Tibial nerve (tissue), 4 donors: ENCODE results near the gene MAPKAP1. TPM values are rescaled to one million over a fixed set of nuclear protein-coding genes. Genes with fewer than 3 reads are reported as not detected.

Experiments used
- DNase-seq, 2 donors: peaks; one replicate each; pipeline ENCODE4 v3.0.0-alpha.2; 2019; ENCODE audit warnings: low spot score in 2 of 2
- H3K27ac ChIP-seq, 4 donors: fragments of 200-600 bp; sonication (generic) in 3 of 4; one replicate each; pipeline ENCODE4 v1.5.1; 2017 to 2019; ENCODE audit warnings: mild to moderate bottlenecking in 1 of 4
- H3K27me3 ChIP-seq, 2 donors: fragments of 200-600 bp; sonication (generic) in 1 of 2; one replicate each; pipeline versions ENCODE4 v1.5.1 to v1.6.0; 2017 to 2019
- H3K36me3 ChIP-seq, 3 donors: fragments of 200-600 bp; sonication (generic); one replicate each; pipeline ENCODE4 v1.5.1; 2018 to 2019
- H3K4me1 ChIP-seq, 4 donors: fragments of 200-600 bp; sonication (generic) in 3 of 4; one replicate each; pipeline ENCODE4 v1.5.1; 2017 to 2019
- H3K4me3 ChIP-seq, 4 donors: fragments of 200-600 bp; sonication (generic) in 3 of 4; one replicate each; pipeline ENCODE4 v1.5.1; 2017 to 2019; ENCODE audit warnings: mild to moderate bottlenecking in 1 of 4, moderate library complexity in 1 of 4
- H3K9me3 ChIP-seq, 4 donors: fragments of 200-600 bp; sonication (generic) in 3 of 4; one replicate each; pipeline ENCODE4 v1.5.1; 2017 to 2019
- EP300 ChIP-seq, 2 donors: sonication (generic); formaldehyde crosslinking; IDR thresholded peaks; one replicate each; pipeline ENCODE4 v1.6.1; 2017; ENCODE audit warnings: antibody characterized with exemption in 2 of 2, mild to moderate bottlenecking in 1 of 2
- POLR2A ChIP-seq, 2 donors: fragments of 450-650 bp; IDR thresholded peaks; one replicate each; pipeline ENCODE4 v1.6.1; 2017; ENCODE audit warnings: antibody characterized with exemption in 2 of 2, mild to moderate bottlenecking in 2 of 2, moderate library complexity in 2 of 2
- WGBS, 2 donors: methylation state at CpG; one replicate each; pipeline ENCODE4 v1.1.5; 2018; 5-methylcytosine and 5-hydroxymethylcytosine counted together
- total RNA-seq, 4 donors: library from RNA; depleted of rRNA; stranded (reverse); fragments of >200 nt; gene quantifications; one replicate each; pipeline ENCODE4 v1.1.0, GENCODE V29; 2016
- TF ChIP-seq, protein P1 (sequence below), 5 experiments: fragments of 200-600 bp in 3 of 5; fragments of 450-650 bp in 2 of 5; sonication (generic) in 3 of 5; IDR thresholded peaks; one replicate each; pipeline ENCODE4 v1.5.1; 2016 to 2019; ENCODE audit warnings: antibody characterized with exemption in 5 of 5, mild to moderate bottlenecking in 3 of 5, moderate library complexity in 2 of 5

Gene MAPKAP1
- total RNA-seq, 4 donors from 2014 or later = 61.4 to 111 (median 92.7) TPM

DNA sequence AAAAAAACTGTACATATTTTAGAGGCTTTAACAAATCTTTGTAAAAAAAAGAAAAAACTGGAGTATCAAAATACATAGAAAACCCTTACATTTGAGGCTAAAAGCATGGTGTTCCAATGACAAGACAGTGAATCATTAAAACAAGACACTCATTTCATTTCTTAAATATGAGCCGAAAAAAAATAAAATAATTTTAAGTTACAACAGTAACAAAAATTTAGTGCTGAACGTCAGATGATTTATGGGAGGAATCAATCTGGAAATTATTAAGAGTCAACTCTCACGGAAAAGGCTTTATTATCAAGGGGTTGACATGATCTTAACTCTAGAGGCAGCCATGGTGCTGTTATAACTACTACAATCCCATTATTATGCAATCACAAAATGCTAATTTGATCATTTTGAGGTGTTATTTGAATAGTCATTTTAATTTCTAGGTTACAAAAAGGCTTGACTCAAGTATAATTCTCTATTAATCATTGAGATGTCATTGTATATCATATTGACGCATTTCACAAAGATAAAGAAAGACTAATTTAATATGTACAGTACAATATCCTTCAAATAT is 51.9 kb downstream of the MAPKAP1 start:
- H3K4me3 ChIP-seq = no peak overlapping the region
- TF ChIP-seq POLR2A (IDR thresholded peaks at IDR 0.05) = no peak
- no peak for TF ChIP-seq EP300 (IDR thresholded peaks at IDR 0.05)
- TF ChIP-seq, protein P1, sequence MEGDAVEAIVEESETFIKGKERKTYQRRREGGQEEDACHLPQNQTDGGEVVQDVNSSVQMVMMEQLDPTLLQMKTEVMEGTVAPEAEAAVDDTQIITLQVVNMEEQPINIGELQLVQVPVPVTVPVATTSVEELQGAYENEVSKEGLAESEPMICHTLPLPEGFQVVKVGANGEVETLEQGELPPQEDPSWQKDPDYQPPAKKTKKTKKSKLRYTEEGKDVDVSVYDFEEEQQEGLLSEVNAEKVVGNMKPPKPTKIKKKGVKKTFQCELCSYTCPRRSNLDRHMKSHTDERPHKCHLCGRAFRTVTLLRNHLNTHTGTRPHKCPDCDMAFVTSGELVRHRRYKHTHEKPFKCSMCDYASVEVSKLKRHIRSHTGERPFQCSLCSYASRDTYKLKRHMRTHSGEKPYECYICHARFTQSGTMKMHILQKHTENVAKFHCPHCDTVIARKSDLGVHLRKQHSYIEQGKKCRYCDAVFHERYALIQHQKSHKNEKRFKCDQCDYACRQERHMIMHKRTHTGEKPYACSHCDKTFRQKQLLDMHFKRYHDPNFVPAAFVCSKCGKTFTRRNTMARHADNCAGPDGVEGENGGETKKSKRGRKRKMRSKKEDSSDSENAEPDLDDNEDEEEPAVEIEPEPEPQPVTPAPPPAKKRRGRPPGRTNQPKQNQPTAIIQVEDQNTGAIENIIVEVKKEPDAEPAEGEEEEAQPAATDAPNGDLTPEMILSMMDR (IDR thresholded peaks at IDR 0.05) = no peak
- no peak overlapping the region for H3K27ac ChIP-seq
- no peaks in the 10 kb centered on the region for H3K36me3 ChIP-seq
- DNase-seq = no peak
- H3K4me1 ChIP-seq = peaks cover 0 to 40% (median 7%) of the 10 kb centered on the region in 4 donors
- H3K27me3 ChIP-seq = no peaks in the 10 kb centered on the region
- H3K9me3 ChIP-seq = no peaks in the 10 kb centered on the region
- WGBS, 2 donors = 76 to 82% methylated on average over 4 of the region's 4 CpGs

DNA sequence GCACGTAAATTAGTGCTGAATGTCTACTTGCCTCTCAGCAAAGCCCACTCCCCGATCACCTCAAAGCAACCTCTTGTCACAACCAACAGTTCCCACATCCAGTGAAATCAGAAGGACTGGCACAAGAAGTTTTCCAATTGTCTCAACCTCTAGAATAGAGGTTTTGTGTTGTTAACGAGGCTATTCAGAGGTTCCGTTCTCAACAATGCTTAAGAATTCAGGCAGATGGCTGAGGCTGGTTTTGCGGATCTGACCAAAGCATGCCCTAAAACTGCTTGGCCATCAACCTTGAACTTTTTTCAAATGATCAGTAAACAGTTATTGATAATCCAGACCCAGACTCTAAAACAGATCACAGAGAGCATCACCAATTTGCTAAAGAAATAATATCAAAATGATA is 52.9 kb downstream of the MAPKAP1 start:
- Histone ChIP-seq H3K27me3 (no peaks in the 10 kb centered on the region), H3K9me3 (no peaks in the 10 kb centered on the region), H3K4me1 (peaks cover 0 to 40% (median 10%) of the 10 kb centered on the region in 4 donors), H3K36me3 (no peaks in the 10 kb centered on the region), H3K27ac (no peak overlapping the region), H3K4me3 (no peak overlapping the region)
- DNase-seq = no peak
- TF ChIP-seq, protein P1 (IDR thresholded peaks at IDR 0.05) = no peak
- no peak for TF ChIP-seq POLR2A (IDR thresholded peaks at IDR 0.05)
- no peak for TF ChIP-seq EP300 (IDR thresholded peaks at IDR 0.05)
- WGBS, 2 donors = 58 to 79% methylated on average over 5 of the region's 5 CpGs

DNA sequence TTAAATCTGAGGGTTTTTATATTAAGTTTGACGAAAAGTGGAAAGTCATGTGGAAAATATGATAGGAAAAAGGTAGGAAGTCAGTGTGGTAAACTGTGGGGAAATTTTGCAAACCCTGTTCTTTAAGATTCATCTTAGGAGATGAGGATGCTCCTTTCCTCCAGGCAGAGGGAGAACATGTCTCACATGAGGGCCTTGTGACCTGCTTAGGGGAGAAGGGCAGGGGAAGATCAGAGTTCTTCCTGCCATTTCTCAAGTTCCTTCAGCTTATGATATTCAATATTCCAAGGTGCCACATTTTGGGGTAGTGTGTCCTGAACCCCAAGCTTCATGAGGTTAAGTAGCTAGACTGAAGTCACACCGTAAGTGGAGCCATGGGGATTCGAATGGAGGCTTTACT is 53.7 kb downstream of the MAPKAP1 start:
- peaks cover 0 to 40% (median 10%) of the 10 kb centered on the region in 4 donors for H3K4me1 ChIP-seq
- no peak overlapping the region for H3K27ac ChIP-seq
- whole genome bisulfite sequencing, 2 donors = 98 to 99% methylated on average over 3 of the region's 3 CpGs
- no peak for DNase-seq
- TF ChIP-seq EP300 (IDR thresholded peaks at IDR 0.05) (no peak), POLR2A (IDR thresholded peaks at IDR 0.05) (no peak)
- TF ChIP-seq, protein P1 (IDR thresholded peaks at IDR 0.05) = no peak
- H3K36me3 ChIP-seq = no peaks in the 10 kb centered on the region
- no peaks in the 10 kb centered on the region for H3K27me3 ChIP-seq
- H3K9me3 ChIP-seq = no peaks in the 10 kb centered on the region
- H3K4me3 ChIP-seq = no peak overlapping the region

DNA sequence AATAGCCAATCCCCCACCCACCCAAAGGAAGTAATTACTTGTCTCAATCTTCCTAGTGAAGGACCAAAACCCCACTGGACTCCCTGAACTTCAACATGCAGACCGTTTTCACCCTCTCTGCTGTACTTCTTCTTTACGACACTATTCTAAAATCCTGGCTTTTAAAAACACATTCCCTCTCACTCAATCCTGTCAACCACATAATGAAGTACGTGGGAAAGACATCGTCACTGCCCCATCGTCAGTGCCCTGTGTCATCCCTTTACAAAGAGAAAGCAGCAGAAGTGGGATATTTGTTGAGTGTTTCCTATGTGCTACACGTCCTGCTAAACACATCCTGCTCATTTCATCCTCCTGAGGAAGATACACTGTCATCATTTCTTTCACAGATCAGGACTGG is 54.2 kb downstream of the MAPKAP1 start:
- Histone ChIP-seq H3K27ac (no peak overlapping the region), H3K4me3 (no peak overlapping the region), H3K9me3 (no peaks in the 10 kb centered on the region), H3K27me3 (no peaks in the 10 kb centered on the region), H3K36me3 (no peaks in the 10 kb centered on the region), H3K4me1 (peaks cover 0 to 40% (median 10%) of the 10 kb centered on the region in 4 donors)
- WGBS, 2 donors = 66 to 76% methylated on average over 6 of the region's 6 CpGs
- DNase-seq = no peak
- no peak for TF ChIP-seq POLR2A (IDR thresholded peaks at IDR 0.05)

GRCh38 chr9:125652233-125652594 is 54.8 kb downstream of the MAPKAP1 start:
- WGBS, 2 donors = 45 to 48% methylated on average over 2 of the region's 2 CpGs

More at GRCh38 chr9:125652233-125652594, 54.8 kb downstream of the MAPKAP1 start:
- Histone ChIP-seq H3K9me3 (no peaks in the 10 kb centered on the region), H3K27ac (no peak overlapping the region), H3K36me3 (no peaks in the 10 kb centered on the region), H3K27me3 (no peaks in the 10 kb centered on the region), H3K4me3 (no peak overlapping the region), H3K4me1 (peaks cover 0 to 44% (median 12%) of the 10 kb centered on the region in 4 donors)
- DNase-seq = no peak
- TF ChIP-seq POLR2A (IDR thresholded peaks at IDR 0.05) (no peak), EP300 (IDR thresholded peaks at IDR 0.05) (no peak)
- TF ChIP-seq, protein P1 (IDR thresholded peaks at IDR 0.05) = no peak
